Measurements from ENCODE around the gene ETFA. TPM values are rescaled to one million over a fixed set of nuclear protein-coding genes. Genes with fewer than 3 reads are reported as not detected.

Gene ETFA
- total and polyA plus RNA-seq, 2 experiments from 2014 or later, result 175 to 185 TPM

DNA sequence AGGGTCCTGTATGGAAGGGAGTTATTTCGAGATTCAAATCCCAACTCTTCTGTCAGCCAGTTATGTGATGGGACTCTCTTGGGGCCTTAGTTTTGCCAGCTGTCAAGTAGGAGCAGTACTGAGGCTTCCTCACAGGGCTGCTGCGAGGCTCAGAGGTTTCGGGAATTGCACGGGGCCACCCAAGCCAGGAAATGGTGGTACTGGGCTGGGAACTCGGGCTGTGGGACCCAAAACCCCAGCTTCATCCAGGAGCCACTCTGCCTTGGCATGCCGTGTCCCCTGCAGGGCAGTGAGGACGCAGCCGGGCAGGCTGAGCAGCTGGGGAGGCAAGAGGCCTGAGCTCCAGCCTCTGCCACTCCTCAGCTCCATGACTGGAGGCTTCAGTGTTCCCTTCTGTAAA is 118.6 kb downstream of the ETFA start:
- Histone ChIP-seq H3K79me2 (no peaks in the 10 kb centered on the region), H2AFZ (no peak overlapping the region), H4K20me1 (ENCODE audit: insufficient read depth, poor library complexity, severe bottlenecking) (no peaks in the 10 kb centered on the region), H3K4me2 (no peak overlapping the region), H3K4me3 (no peak overlapping the region), H3K4me1 (ENCODE audit: insufficient read depth) (peaks cover 16% of the 10 kb centered on the region), H3K9me2 (replicated peaks; ENCODE audit: insufficient read depth) (no peaks in the 10 kb centered on the region), H3K27ac (no peak overlapping the region), H3K27me3 (peaks cover 15% of the 10 kb centered on the region), H3K9me3 (ENCODE audit: low read depth) (no peaks in the 10 kb centered on the region), H3K36me3 (replicated peaks; ENCODE audit: insufficient read depth, low read depth) (no peaks in the 10 kb centered on the region)
- TF ChIP-seq, protein P1, sequence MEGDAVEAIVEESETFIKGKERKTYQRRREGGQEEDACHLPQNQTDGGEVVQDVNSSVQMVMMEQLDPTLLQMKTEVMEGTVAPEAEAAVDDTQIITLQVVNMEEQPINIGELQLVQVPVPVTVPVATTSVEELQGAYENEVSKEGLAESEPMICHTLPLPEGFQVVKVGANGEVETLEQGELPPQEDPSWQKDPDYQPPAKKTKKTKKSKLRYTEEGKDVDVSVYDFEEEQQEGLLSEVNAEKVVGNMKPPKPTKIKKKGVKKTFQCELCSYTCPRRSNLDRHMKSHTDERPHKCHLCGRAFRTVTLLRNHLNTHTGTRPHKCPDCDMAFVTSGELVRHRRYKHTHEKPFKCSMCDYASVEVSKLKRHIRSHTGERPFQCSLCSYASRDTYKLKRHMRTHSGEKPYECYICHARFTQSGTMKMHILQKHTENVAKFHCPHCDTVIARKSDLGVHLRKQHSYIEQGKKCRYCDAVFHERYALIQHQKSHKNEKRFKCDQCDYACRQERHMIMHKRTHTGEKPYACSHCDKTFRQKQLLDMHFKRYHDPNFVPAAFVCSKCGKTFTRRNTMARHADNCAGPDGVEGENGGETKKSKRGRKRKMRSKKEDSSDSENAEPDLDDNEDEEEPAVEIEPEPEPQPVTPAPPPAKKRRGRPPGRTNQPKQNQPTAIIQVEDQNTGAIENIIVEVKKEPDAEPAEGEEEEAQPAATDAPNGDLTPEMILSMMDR (IDR thresholded peaks at IDR 0.05; ENCODE audit: poor library complexity), result no peak
- no peak for TF ChIP-seq EZH2 (IDR thresholded peaks at IDR 0.05; ENCODE audit: borderline replicate concordance)
- no peak for TF ChIP-seq EZH2phosphoT487 (IDR thresholded peaks at IDR 0.05; ENCODE audit: low read depth, severe bottlenecking, unreplicated experiment)
- WGBS (ENCODE audit: low lambda C conversion rate, missing lambda C conversion rate), result 94% methylated on average over 8 of the region's 8 CpGs
- no peak for DNase-seq (ENCODE audit: low spot score)

DNA sequence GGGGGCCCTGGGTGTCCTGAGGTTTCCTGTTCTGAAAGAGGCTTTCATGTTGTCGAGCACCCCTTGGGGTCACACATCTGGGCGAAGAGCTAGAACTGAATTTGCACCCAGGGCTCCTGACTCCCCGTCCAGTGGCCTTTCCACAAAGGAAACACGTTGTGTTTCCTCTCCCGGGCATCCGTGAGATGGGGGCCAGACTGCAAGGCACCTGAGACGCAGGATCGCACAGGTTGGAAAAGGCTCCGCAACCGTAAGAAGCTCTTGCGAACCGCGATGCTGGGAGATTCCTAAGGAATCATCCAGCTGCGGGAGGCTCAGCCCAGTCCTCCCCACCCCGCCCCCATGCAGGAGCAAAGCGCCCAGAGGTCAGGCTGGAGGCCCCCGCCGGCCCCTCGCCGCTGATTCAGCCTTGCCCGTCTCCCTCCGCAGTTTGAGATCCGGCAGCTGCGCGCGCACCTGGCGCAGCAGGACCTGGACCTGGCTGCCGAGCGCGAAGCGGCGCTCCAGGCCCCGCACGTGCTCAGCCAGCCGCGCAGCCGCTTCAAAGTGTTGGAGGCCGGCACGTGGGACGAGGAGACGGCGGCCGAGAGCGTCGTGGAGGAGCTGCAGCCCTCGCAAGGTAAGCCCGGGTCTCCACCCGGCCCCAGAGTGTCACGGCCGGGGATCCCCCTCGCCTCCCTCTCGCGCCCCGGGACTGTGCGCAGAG is 119.6 kb downstream of the ETFA start:
- H3K36me3 ChIP-seq (replicated peaks; ENCODE audit: insufficient read depth, low read depth), result no peaks in the 10 kb centered on the region
- H3K4me2 ChIP-seq, result no peak overlapping the region
- no peak overlapping the region for H3K27ac ChIP-seq
- H3K79me2 ChIP-seq, result no peaks in the 10 kb centered on the region
- DNase-seq (ENCODE audit: low spot score), result no peak
- H4K20me1 ChIP-seq (ENCODE audit: insufficient read depth, poor library complexity, severe bottlenecking), result no peaks in the 10 kb centered on the region
- no peak for TF ChIP-seq EZH2phosphoT487 (IDR thresholded peaks at IDR 0.05; ENCODE audit: low read depth, severe bottlenecking, unreplicated experiment)
- H2AFZ ChIP-seq, result no peak overlapping the region
- WGBS (ENCODE audit: low lambda C conversion rate, missing lambda C conversion rate), result 99% methylated on average over 43 of the region's 55 CpGs
- H3K4me1 ChIP-seq (ENCODE audit: insufficient read depth), result peaks cover 9% of the 10 kb centered on the region
- no peaks in the 10 kb centered on the region for H3K9me2 ChIP-seq (replicated peaks; ENCODE audit: insufficient read depth)
- H3K27me3 ChIP-seq, result peaks cover 15% of the 10 kb centered on the region
- no peak overlapping the region for H3K4me3 ChIP-seq
- no peaks in the 10 kb centered on the region for H3K9me3 ChIP-seq (ENCODE audit: low read depth)

DNA sequence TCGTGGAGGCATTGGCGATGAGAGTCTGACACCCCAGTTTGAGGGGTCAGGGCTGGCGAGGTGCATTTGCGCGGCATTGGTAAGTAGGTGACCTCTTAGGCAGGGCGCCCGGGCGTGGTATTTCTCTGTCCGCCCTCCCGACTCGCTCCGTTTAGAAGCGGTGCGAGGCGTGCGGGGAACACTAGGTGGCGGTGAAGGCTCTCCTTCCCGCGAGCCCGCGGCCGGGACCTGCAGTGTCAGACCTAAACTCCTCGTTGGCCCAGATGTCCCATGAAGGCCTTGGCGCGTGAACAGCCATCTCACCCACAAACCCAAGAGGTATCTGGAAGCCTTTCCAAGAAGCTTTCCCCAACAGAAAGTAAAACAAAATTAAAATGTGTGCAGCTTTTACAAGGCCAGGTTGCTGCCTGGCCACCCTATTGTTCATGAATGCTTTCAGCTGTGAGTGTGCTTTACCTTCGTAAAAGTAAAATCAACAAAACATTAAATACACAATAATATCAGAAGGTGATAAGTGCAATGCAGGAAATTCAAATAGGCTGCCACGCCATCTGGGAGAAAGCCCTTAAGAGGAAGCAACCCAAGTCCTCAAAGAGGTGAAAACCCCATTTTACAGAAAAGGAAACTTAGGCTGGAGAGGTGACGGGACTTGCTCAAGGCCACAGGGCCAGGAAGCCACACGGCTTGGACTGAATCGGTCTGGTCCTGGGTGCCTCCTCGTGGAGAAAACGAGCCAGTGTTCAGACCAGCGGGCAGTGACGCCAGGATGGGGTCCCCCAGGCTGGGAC is 120.3 kb downstream of the ETFA start:
- TF ChIP-seq EZH2phosphoT487 (IDR thresholded peaks at IDR 0.05; ENCODE audit: low read depth, severe bottlenecking, unreplicated experiment) (no peak), EZH2 (IDR thresholded peaks at IDR 0.05; ENCODE audit: borderline replicate concordance) (no peak)
- TF ChIP-seq, protein P1 (IDR thresholded peaks at IDR 0.05; ENCODE audit: poor library complexity), result peak; percentile 95
- 22% methylated on average over 34 of the region's 34 CpGs for WGBS (ENCODE audit: low lambda C conversion rate, missing lambda C conversion rate)
- Histone ChIP-seq H3K27ac (no peak overlapping the region), H4K20me1 (ENCODE audit: insufficient read depth, poor library complexity, severe bottlenecking) (no peaks in the 10 kb centered on the region), H2AFZ (no peak overlapping the region), H3K4me3 (no peak overlapping the region), H3K4me1 (ENCODE audit: insufficient read depth) (peaks cover 2% of the 10 kb centered on the region), H3K9me3 (ENCODE audit: low read depth) (no peaks in the 10 kb centered on the region), H3K9me2 (replicated peaks; ENCODE audit: insufficient read depth) (no peaks in the 10 kb centered on the region), H3K36me3 (replicated peaks; ENCODE audit: insufficient read depth, low read depth) (no peaks in the 10 kb centered on the region), H3K4me2 (peak overlapping the region; percentile 73), H3K79me2 (no peaks in the 10 kb centered on the region), H3K27me3 (peaks cover 15% of the 10 kb centered on the region)
- DNase-seq (ENCODE audit: low spot score), result peak; percentile 91

DNA sequence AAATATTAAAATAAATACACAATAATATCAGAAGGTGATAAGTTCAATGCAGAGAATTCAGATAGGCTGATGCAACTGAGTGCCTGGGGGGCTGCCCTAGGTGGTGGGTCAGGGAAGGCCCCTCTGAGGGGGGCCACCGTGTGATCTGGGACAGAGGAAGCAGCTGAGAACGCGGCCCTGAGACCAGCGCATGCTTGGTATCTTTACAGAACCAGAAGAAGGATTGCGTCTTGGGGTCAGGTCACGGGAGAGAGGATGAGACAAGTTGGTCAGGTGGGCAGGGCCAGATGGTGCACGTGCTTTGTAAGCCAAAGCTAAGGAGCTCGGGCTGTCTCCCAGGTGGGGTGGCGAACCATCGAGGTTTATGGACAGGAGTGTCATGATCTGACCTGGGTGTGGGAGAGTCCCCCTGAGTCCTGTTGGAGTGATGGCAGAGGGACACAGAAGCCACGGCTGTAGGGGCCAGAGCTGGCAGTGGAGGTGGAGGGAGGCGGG is 121.2 kb downstream of the ETFA start:
- Histone ChIP-seq H3K79me2 (no peaks in the 10 kb centered on the region), H3K9me3 (ENCODE audit: low read depth) (no peaks in the 10 kb centered on the region), H4K20me1 (ENCODE audit: insufficient read depth, poor library complexity, severe bottlenecking) (no peaks in the 10 kb centered on the region), H3K9me2 (replicated peaks; ENCODE audit: insufficient read depth) (no peaks in the 10 kb centered on the region), H3K27me3 (peaks cover 15% of the 10 kb centered on the region), H3K36me3 (replicated peaks; ENCODE audit: insufficient read depth, low read depth) (no peaks in the 10 kb centered on the region), H3K4me3 (no peak overlapping the region), H3K4me1 (ENCODE audit: insufficient read depth) (no peaks in the 10 kb centered on the region), H3K27ac (no peak overlapping the region), H3K4me2 (peak overlapping the region; percentile 73), H2AFZ (no peak overlapping the region)
- TF ChIP-seq EZH2 (IDR thresholded peaks at IDR 0.05; ENCODE audit: borderline replicate concordance) (no peak), EZH2phosphoT487 (IDR thresholded peaks at IDR 0.05; ENCODE audit: low read depth, severe bottlenecking, unreplicated experiment) (no peak)
- TF ChIP-seq, protein P1 (IDR thresholded peaks at IDR 0.05; ENCODE audit: poor library complexity), result no peak
- WGBS (ENCODE audit: low lambda C conversion rate, missing lambda C conversion rate), result 71% methylated on average over 12 of the region's 12 CpGs
- DNase-seq (ENCODE audit: low spot score), result no peak

Measured in hepatocyte (in vitro differentiated cells).